SK-N-SH (cell line): ENCODE measurements around the gene NADSYN1. TPM values are rescaled to one million over a fixed set of nuclear protein-coding genes. Genes with fewer than 3 reads are reported as not detected.

Experiments
- CTCF ChIA-PET: fragments of 300-600, 350-600 bp; formaldehyde crosslinking; extraction: SDS; loops from one replicate; lab custom pipeline; 2021; lab: Yijun Ruan, JAX
- POLR2A ChIA-PET: fragments of 350-600 bp; sonication (Branson Sonifier 250); formaldehyde crosslinking; extraction: SDS; loops from one replicate; lab custom pipeline; 2020; ENCODE audit warnings: antibody characterized with exemption, inconsistent platforms; lab: Yijun Ruan, JAX
- DNase-seq: peaks from one replicate; pipeline ENCODE4 v3.0.0; 2012
- H2AFZ ChIP-seq: fragments of 200-600 bp; sonication (generic); 2 replicates; pipeline ENCODE4 v1.8.1; 2016; ENCODE audit warnings: antibody characterized with exemption, mild to moderate bottlenecking, low read depth
- H3F3A ChIP-seq: fragments of 200-600 bp; sonication (generic); replicated peaks from 2 replicates; pipeline ENCODE3; 2016; ENCODE audit warnings: antibody characterized with exemption, mild to moderate bottlenecking; ENCODE audit not compliant: insufficient read depth
- H3K27ac ChIP-seq, 2 experiments: fragments of 200-500 bp in 1 of 2; fragments of 200-600 bp in 1 of 2; sonication (Bioruptor generic) in 1 of 2; sonication (generic), shearing (Covaris generic) in 1 of 2; 2 replicates each; pipeline versions ENCODE4 v1.5.1 to v1.6.1; 2014 to 2016; ENCODE audit warnings: low read depth in 2 of 2, inconsistent platforms in 1 of 2, low read length in 1 of 2, mild to moderate bottlenecking in 1 of 2, mixed read lengths in 1 of 2
- H3K27me3 ChIP-seq: fragments of 200-600 bp; sonication (generic), shearing (Covaris generic); 2 replicates; pipeline ENCODE4 v1.6.1; 2016; ENCODE audit warnings: mixed run types; ENCODE audit not compliant: insufficient read depth
- H3K36me3 ChIP-seq, 2 experiments: fragments of 200-500 bp in 1 of 2; fragments of 200-600 bp in 1 of 2; sonication (Bioruptor generic) in 1 of 2; sonication (generic) in 1 of 2; replicated peaks in 1 of 2; 2 replicates each; pipeline versions ENCODE3 to v1.5.1; 2014 to 2016; ENCODE audit warnings: low read length in 1 of 2, mild to moderate bottlenecking in 1 of 2; ENCODE audit not compliant: insufficient read depth in 2 of 2, control insufficient read depth in 1 of 2
- H3K4me1 ChIP-seq, 2 experiments: fragments of 200-500 bp in 1 of 2; fragments of 200-600 bp in 1 of 2; sonication (Bioruptor generic) in 1 of 2; sonication (generic), shearing (Covaris generic) in 1 of 2; 2 replicates each; pipeline versions ENCODE4 v1.5.1 to v1.6.1; 2014 to 2016; ENCODE audit warnings: low read depth in 1 of 2, low read length in 1 of 2, mixed run types in 1 of 2; ENCODE audit not compliant: insufficient read depth in 2 of 2, control insufficient read depth in 1 of 2
- H3K4me2 ChIP-seq: fragments of 200-600 bp; sonication (generic), shearing (Covaris generic); 2 replicates; pipeline ENCODE4 v1.6.1; 2017; ENCODE audit warnings: mixed run types
- H3K4me3 ChIP-seq, 2 experiments: fragments of 200-500 bp in 1 of 2; fragments of 200-600 bp in 1 of 2; sonication (Bioruptor generic) in 1 of 2; sonication (generic), shearing (Covaris generic) in 1 of 2; 2 replicates each; pipeline versions ENCODE4 v1.5.1 to v1.8.1; 2014 to 2016; ENCODE audit warnings: low read depth in 2 of 2, inconsistent platforms in 1 of 2, low read length in 1 of 2, mild to moderate bottlenecking in 1 of 2, mixed read lengths in 1 of 2, moderate library complexity in 1 of 2
- H3K79me2 ChIP-seq: fragments of 200-600 bp; sonication (generic); 2 replicates; pipeline ENCODE4 v1.8.1; 2017; ENCODE audit warnings: mild to moderate bottlenecking; ENCODE audit not compliant: insufficient read depth
- H3K9ac ChIP-seq: fragments of 200-600 bp; sonication (generic); 2 replicates; pipeline ENCODE4 v1.6.1; 2017; ENCODE audit warnings: mixed run types
- H3K9me2 ChIP-seq: fragments of 200-600 bp; sonication (generic); 2 replicates; pipeline ENCODE4 v1.6.1; 2017; ENCODE audit warnings: mixed run types
- H3K9me3 ChIP-seq: fragments of 200-600 bp; sonication (generic); 2 replicates; pipeline ENCODE4 v1.6.1; 2017; ENCODE audit warnings: mixed run types, mild to moderate bottlenecking, moderate library complexity
- H4K20me1 ChIP-seq: fragments of 200-600 bp; sonication (generic); 2 replicates; pipeline ENCODE4 v1.6.1; 2017; ENCODE audit warnings: mild to moderate bottlenecking, mixed run types; ENCODE audit not compliant: insufficient read depth
- EP300 ChIP-seq, 2 experiments: IDR thresholded peaks; 2 replicates each; pipeline versions ENCODE4 v1.4.0 to v1.6.1; 2012; ENCODE audit warnings: borderline replicate concordance in 1 of 2, low read depth in 1 of 2, low read length in 1 of 2
- FOSL2 ChIP-seq: IDR thresholded peaks from 2 replicates; pipeline ENCODE4 v1.4.0; 2012; ENCODE audit warnings: low read depth, mild to moderate bottlenecking, moderate library complexity, borderline replicate concordance
- FOXJ3 ChIP-seq: sonication (generic); formaldehyde crosslinking; IDR thresholded peaks from 2 replicates; pipeline ENCODE4 v1.5.1; 2020; ENCODE audit warnings: mild to moderate bottlenecking, missing genetic modification reagents
- FOXM1 ChIP-seq: IDR thresholded peaks from 2 replicates; pipeline ENCODE4 v1.4.0; 2012; ENCODE audit warnings: low read depth, mild to moderate bottlenecking
- GABPA ChIP-seq: IDR thresholded peaks from 2 replicates; pipeline ENCODE4 v1.4.0; 2012; ENCODE audit warnings: low read depth, mild to moderate bottlenecking
- IRF3 ChIP-seq: fragments of 150-350 bp; IDR thresholded peaks from 2 replicates; pipeline ENCODE4 v1.6.1; 2016; ENCODE audit warnings: mild to moderate bottlenecking, low read depth, low read length
- MAX ChIP-seq: IDR thresholded peaks from 2 replicates; pipeline ENCODE4 v1.4.0; 2012; ENCODE audit warnings: low read depth
- NFIC ChIP-seq: IDR thresholded peaks from 2 replicates; pipeline ENCODE4 v1.4.0; 2012; ENCODE audit warnings: borderline replicate concordance
- PBX3 ChIP-seq: IDR thresholded peaks from 2 replicates; pipeline ENCODE4; 2012
- RFX5 ChIP-seq: IDR thresholded peaks from 2 replicates; pipeline ENCODE4 v1.6.1; 2012; ENCODE audit warnings: mild to moderate bottlenecking, improper control_type of control experiment, low read length
- TCF12 ChIP-seq: IDR thresholded peaks from 2 replicates; pipeline ENCODE4 v1.4.0; 2012
- USF1 ChIP-seq: IDR thresholded peaks from 2 replicates; pipeline ENCODE4 v1.4.0; 2012; ENCODE audit warnings: low read depth, borderline replicate concordance
- WGBS: methylation state at CpG from one replicate; pipeline ENCODE4 v1.1.6; 2017; ENCODE audit warnings: low lambda C conversion rate; 5-methylcytosine and 5-hydroxymethylcytosine counted together
- polyA plus RNA-seq, 3 experiments: library from polyadenylated mRNA; depleted of rRNA; stranded (reverse); fragments of >200 nt; gene quantifications; 2 replicates each; pipeline ENCODE4 v1.2.3, GENCODE V29; 2012

Gene NADSYN1
- polyA plus RNA-seq, 1 of the 3 experiments (the other 2 are of a cell fraction) = 62.5 TPM

- TF ChIP-seq RFX5 (no peak), PBX3 (no peak), NFIC (no peak), USF1 (no peak), MAX (no peak), FOSL2 (no peak), FOXM1 (no peak)
Measured at GRCh38 chr11:71486320-71486719, 33.3 kb downstream of the NADSYN1 start (continued).

GRCh38 chr11:71488681-71489270 is 35.8 kb downstream of the NADSYN1 start:
- Histone ChIP-seq H3K9me3 (no peaks in the 10 kb centered on the region), H3K27ac (peak overlapping the region in 1 of 2 experiments; percentile 87; a peak in 2 of 4 replicates), H3K36me3 (peaks cover 6 to 46% of the 10 kb centered on the region in 2 experiments), H4K20me1 (no peaks in the 10 kb centered on the region), H3K4me3 (no peak overlapping the region), H3F3A (peaks cover 3% of the 10 kb centered on the region), H3K79me2 (no peaks in the 10 kb centered on the region)
- 85% methylated on average over 6 of the region's 6 CpGs for WGBS
- CTCF ChIA-PET = interaction anchor here (1.5 to 2.5 kb wide), 2 partner anchors 10 to 75 kb away, joined by 8 to 11 read pairs; no protein-coding TSS in a partner anchor
- TF ChIP-seq GABPA = no peak
- no peak for TF ChIP-seq IRF3
- no peak for TF ChIP-seq TCF12
- TF ChIP-seq, all 33 proteins: peak for 0
- Histone ChIP-seq H3K4me1 (peaks cover 10 to 18% of the 10 kb centered on the region in 2 experiments; a peak in 3 of 4 replicates), H3K9me2 (no peaks in the 10 kb centered on the region), H3K27me3 (no peaks in the 10 kb centered on the region), H2AFZ (no peak overlapping the region), H3K9ac (no peak overlapping the region), H3K4me2 (no peak overlapping the region)
- no peak for DNase-seq
- POLR2A ChIA-PET = no interaction called here

GRCh38 chr11:71489311-71490043 is 36.5 kb downstream of the NADSYN1 start:
- H3F3A ChIP-seq = peaks cover 3% of the 10 kb centered on the region
- ChIA-PET CTCF (interaction anchor here (1.5 to 2.5 kb wide), 2 partner anchors 9 to 74 kb away, joined by 8 to 11 read pairs; no protein-coding TSS in a partner anchor), POLR2A (no interaction called here)
- peaks cover 4 to 44% of the 10 kb centered on the region in 2 experiments for H3K36me3 ChIP-seq
- no peaks in the 10 kb centered on the region for H3K9me3 ChIP-seq
- 65% methylated on average over 15 of the region's 15 CpGs for WGBS
- no peak overlapping the region for H3K4me3 ChIP-seq
- H3K27me3 ChIP-seq = no peaks in the 10 kb centered on the region
- no peak for TF ChIP-seq FOXJ3 (CRISPR knock-in tag)
- TF ChIP-seq USF1 = no peak
- peak; percentile 37; the same call in 1 of the 2 replicates for TF ChIP-seq FOSL2
- TF ChIP-seq TCF12 = peak; percentile 14; the same call in 1 of the 2 replicates
- no peak for TF ChIP-seq EP300 (IDR thresholded peaks at IDR 0.05; ENCODE audit: borderline replicate concordance in 1 of 2, low read depth in 1 of 2, low read length in 1 of 2)
- 0 out of 2 replicates have a peak overlapping the region, but pooled peaks have one; percentile 13 for H3K4me2 ChIP-seq
- DNase-seq = no peak
- peaks cover 10 to 18% of the 10 kb centered on the region in 2 experiments; a peak in 3 of 4 replicates for H3K4me1 ChIP-seq
- no peaks in the 10 kb centered on the region for H4K20me1 ChIP-seq
- H2AFZ ChIP-seq = no peak overlapping the region
- no peaks in the 10 kb centered on the region for H3K79me2 ChIP-seq
- H3K27ac ChIP-seq = no peak overlapping the region; a peak in 1 of 4 replicates
- no peaks in the 10 kb centered on the region for H3K9me2 ChIP-seq
- no peak overlapping the region for H3K9ac ChIP-seq
